Endothelial cell of umbilical vein (primary cell): ENCODE results near the gene PRDM12. TPM values are rescaled to one million over a fixed set of nuclear protein-coding genes. Genes with fewer than 3 reads are reported as not detected.

Source experiments
- BruUV-seq: library from RNA; stranded (reverse); fragments of 400-500 nt; replicated peaks from 2 replicates; lab custom pipeline; 2021; lab: Mats Ljungman, UMichigan
- CTCF ChIA-PET: fragments of 300-600, 350-600 bp; sonication (Branson Sonifier 250); formaldehyde crosslinking; loops from one replicate; lab custom pipeline; 2021; ENCODE audit warnings: antibody characterized with exemption, inconsistent platforms; lab: Charles Lee
- POLR2A ChIA-PET: fragments of 300-600, 350-600 bp; sonication (Branson Sonifier 250); formaldehyde crosslinking; loops from one replicate; lab custom pipeline; 2021; ENCODE audit warnings: antibody characterized with exemption, inconsistent platforms; lab: Charles Lee
- DNase-seq: peaks from one replicate; pipeline ENCODE4 v3.0.0-alpha.2; 2011; ENCODE audit warnings: low read depth, low spot score
- FAIRE-seq: peaks from 2 replicates; lab custom pipeline; 2011; peaks lifted over from hg19 to GRCh38; lab: Jason Lieb, UNC
- H2AFZ ChIP-seq: 2 replicates; pipeline ENCODE4 v1.6.0; 2012; ENCODE audit warnings: low read depth, low read length, control low read depth, inconsistent platforms
- H3K27ac ChIP-seq: 2 replicates; pipeline ENCODE4 v1.5.1; 2011; ENCODE audit warnings: low read depth, mild to moderate bottlenecking, control low read depth, low read length, moderate library complexity; ENCODE audit not compliant: insufficient read depth
- H3K27me3 ChIP-seq, 2 experiments: 2 replicates each; pipeline versions ENCODE4 v1.6.0 to v1.6.1; 2011; ENCODE audit warnings: low read length in 2 of 2, mixed read lengths in 1 of 2; ENCODE audit not compliant: control insufficient read depth in 2 of 2, insufficient read depth in 2 of 2
- H3K36me3 ChIP-seq, 2 experiments: 2 replicates in 1 of 2; 3 replicates in 1 of 2; pipeline ENCODE4 v1.5.1; 2011; ENCODE audit warnings: low read length in 2 of 2, mild to moderate bottlenecking in 1 of 2, moderate library complexity in 1 of 2; ENCODE audit not compliant: control insufficient read depth in 2 of 2, insufficient read depth in 2 of 2; ENCODE audit errors: extremely low read depth in 1 of 2
- H3K4me1 ChIP-seq: 3 replicates; pipeline ENCODE4 v1.5.1; 2011; ENCODE audit warnings: mild to moderate bottlenecking, low read length; ENCODE audit not compliant: control insufficient read depth, insufficient read depth; ENCODE audit errors: extremely low read depth
- H3K4me2 ChIP-seq: 2 replicates; pipeline ENCODE4 v1.6.1; 2011; ENCODE audit warnings: low read length, control low read depth, mixed read lengths; ENCODE audit not compliant: insufficient read depth
- H3K4me3 ChIP-seq, 3 experiments: fragments of 200-600 bp in 1 of 3; sonication (generic), shearing (Covaris generic) in 1 of 3; replicated peaks in 1 of 3; 2 replicates each; pipeline ENCODE4 v1.5.1; 2011 to 2016; ENCODE audit warnings: control low read depth in 3 of 3, low read length in 3 of 3, mild to moderate bottlenecking in 2 of 3, inconsistent platforms in 1 of 3, low read depth in 1 of 3, moderate library complexity in 1 of 3; ENCODE audit not compliant: insufficient read depth in 1 of 3
- H3K79me2 ChIP-seq: 2 replicates; pipeline ENCODE4 v1.6.0; 2012; ENCODE audit warnings: low read length, inconsistent platforms; ENCODE audit not compliant: control insufficient read depth, insufficient read depth
- H3K9ac ChIP-seq: replicated peaks from 2 replicates; pipeline ENCODE3; 2011; ENCODE audit warnings: low read length, control low read depth; ENCODE audit not compliant: insufficient read depth; ENCODE audit errors: extremely low read depth
- H3K9me1 ChIP-seq: replicated peaks from 3 replicates; pipeline ENCODE4 v1.6.0; 2011; ENCODE audit warnings: mild to moderate bottlenecking, low read length; ENCODE audit not compliant: control insufficient read depth, insufficient read depth; ENCODE audit errors: extremely low read depth
- H3K9me3 ChIP-seq: replicated peaks from 2 replicates; pipeline ENCODE4 v1.5.1; 2012; ENCODE audit warnings: low read length, inconsistent platforms; ENCODE audit not compliant: control insufficient read depth, insufficient read depth
- H4K20me1 ChIP-seq: replicated peaks from 2 replicates; pipeline ENCODE3; 2011; ENCODE audit warnings: mild to moderate bottlenecking, low read length; ENCODE audit not compliant: control insufficient read depth, insufficient read depth; ENCODE audit errors: extremely low read depth
- EZH2 ChIP-seq: IDR thresholded peaks from 2 replicates; pipeline ENCODE4 v1.6.1; 2012; ENCODE audit warnings: borderline replicate concordance, low read depth, mild to moderate bottlenecking, moderate library complexity, low read length, inconsistent platforms; ENCODE audit not compliant: severe bottlenecking
- FOS ChIP-seq: IDR thresholded peaks from 2 replicates; pipeline ENCODE4 v1.6.1; 2011; ENCODE audit warnings: mild to moderate bottlenecking, low read length, moderate library complexity, borderline replicate concordance; ENCODE audit not compliant: insufficient read depth
- GATA2 ChIP-seq: IDR thresholded peaks from 2 replicates; pipeline ENCODE4 v1.7.0; 2011; ENCODE audit warnings: low read depth, mild to moderate bottlenecking, moderate library complexity, mixed read lengths, low read length; ENCODE audit not compliant: insufficient read length, insufficient read depth
- JUN ChIP-seq: IDR thresholded peaks from 2 replicates; pipeline ENCODE4 v1.6.1; 2011; ENCODE audit warnings: borderline replicate concordance, low read depth; ENCODE audit not compliant: insufficient read length, insufficient read depth
- MYC ChIP-seq: IDR thresholded peaks from one replicate; pipeline ENCODE4 v1.6.1; 2011; ENCODE audit warnings: mild to moderate bottlenecking, low read depth, low read length
- POLR2A ChIP-seq: IDR thresholded peaks from 2 replicates; pipeline ENCODE4 v1.6.1; 2012; ENCODE audit warnings: low read depth, mild to moderate bottlenecking, control low read depth, low read length
- POLR2AphosphoS5 ChIP-seq: IDR thresholded peaks from 2 replicates; pipeline ENCODE4 v1.6.1; 2012; ENCODE audit warnings: low read depth, mild to moderate bottlenecking, control low read depth, low read length, moderate library complexity; ENCODE audit not compliant: insufficient read depth
- dilution Hi-C: fragments of 300-500 bp; cut with MboI; formaldehyde crosslinking; loops from one replicate; pipeline ENCODE4 v1.15.0; 2019; ENCODE audit warnings: low sequenced_read_pairs; ENCODE audit not compliant: extremely low pct_ligation_motif_present
- intact Hi-C: fragments of 100-400 bp; cut with micrococcal nuclease; formaldehyde crosslinking; loops from one replicate; pipeline ENCODE4 v1.10.0; 2022
- polyA plus RNA-seq, 4 experiments: library from polyadenylated mRNA; depleted of rRNA in 3 of 4; stranded (reverse) in 3 of 4; unstranded in 1 of 4; fragments of >200 nt; gene quantifications; 2 replicates each; pipeline versions ENCODE4 v1.2.1 to v1.2.3, GENCODE V29; 2011 to 2012; ENCODE audit warnings: missing spikeins in 1 of 4
- total RNA-seq: library from RNA; stranded (reverse); gene quantifications from 2 replicates; pipeline ENCODE4 v1.2.3, GENCODE V29; 2021
- TF ChIP-seq, protein P1 (sequence below), 2 donors: IDR thresholded peaks; 1 replicate in 1 of 2; 2 replicates in 1 of 2; pipeline ENCODE4 v1.5.1; 2011; ENCODE audit warnings: low read length in 2 of 2, mild to moderate bottlenecking in 2 of 2, moderate library complexity in 2 of 2, control low read depth in 1 of 2, inconsistent platforms in 1 of 2, low read depth in 1 of 2; ENCODE audit not compliant: insufficient read depth in 1 of 2; ENCODE audit errors: extremely low read depth in 1 of 2
- TF ChIP-seq, protein P2 (sequence below): IDR thresholded peaks from 2 replicates; pipeline ENCODE4 v1.6.1; 2011; ENCODE audit not compliant: insufficient read depth, insufficient read length

Gene PRDM12
- total and polyA plus RNA-seq, 2 donors (not counting 3 experiments of a cell fraction or from before 2014, with no cell fraction given) = not detected

DNA sequence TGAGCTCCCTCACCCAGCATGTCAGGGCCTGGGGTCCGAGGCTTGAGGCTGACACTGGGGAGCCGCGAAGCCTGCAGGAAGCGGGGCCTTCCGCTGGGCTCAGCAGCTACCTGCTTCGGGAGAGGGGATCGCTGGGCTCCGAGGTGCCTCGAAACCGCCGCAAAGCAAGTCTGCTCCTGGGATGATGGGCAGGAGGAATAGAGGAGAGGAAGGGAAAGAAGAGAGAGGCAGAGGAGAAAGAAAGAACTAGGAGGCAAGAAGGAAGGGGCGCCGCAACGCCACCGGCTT, 1.5 kb upstream of the PRDM12 start:
- Histone ChIP-seq H4K20me1 (no peaks in the 10 kb centered on the region), H2AFZ (no peak overlapping the region), H3K9ac (no peak overlapping the region), H3K4me3 (no peak overlapping the region), H3K36me3 (no peaks in the 10 kb centered on the region), H3K9me1 (no peaks in the 10 kb centered on the region), H3K4me2 (no peak overlapping the region), H3K79me2 (no peaks in the 10 kb centered on the region), H3K27me3 (peaks cover 86 to 97% of the 10 kb centered on the region in 2 experiments), H3K9me3 (no peaks in the 10 kb centered on the region), H3K4me1 (no peaks in the 10 kb centered on the region), H3K27ac (no peak overlapping the region)
- ChIA-PET POLR2A (no interaction called here), CTCF (interaction anchor here (0.8 to 1.9 kb wide), 3 partner anchors 9 to 23 kb away, joined by 3 to 7 read pairs (median 3); no protein-coding TSS in a partner anchor)
- BruUV-seq = no TSS peak
- dilution Hi-C loops = no loop called here
- no peak for TF ChIP-seq POLR2A
- TF ChIP-seq MYC = no peak
- TF ChIP-seq, protein P1, sequence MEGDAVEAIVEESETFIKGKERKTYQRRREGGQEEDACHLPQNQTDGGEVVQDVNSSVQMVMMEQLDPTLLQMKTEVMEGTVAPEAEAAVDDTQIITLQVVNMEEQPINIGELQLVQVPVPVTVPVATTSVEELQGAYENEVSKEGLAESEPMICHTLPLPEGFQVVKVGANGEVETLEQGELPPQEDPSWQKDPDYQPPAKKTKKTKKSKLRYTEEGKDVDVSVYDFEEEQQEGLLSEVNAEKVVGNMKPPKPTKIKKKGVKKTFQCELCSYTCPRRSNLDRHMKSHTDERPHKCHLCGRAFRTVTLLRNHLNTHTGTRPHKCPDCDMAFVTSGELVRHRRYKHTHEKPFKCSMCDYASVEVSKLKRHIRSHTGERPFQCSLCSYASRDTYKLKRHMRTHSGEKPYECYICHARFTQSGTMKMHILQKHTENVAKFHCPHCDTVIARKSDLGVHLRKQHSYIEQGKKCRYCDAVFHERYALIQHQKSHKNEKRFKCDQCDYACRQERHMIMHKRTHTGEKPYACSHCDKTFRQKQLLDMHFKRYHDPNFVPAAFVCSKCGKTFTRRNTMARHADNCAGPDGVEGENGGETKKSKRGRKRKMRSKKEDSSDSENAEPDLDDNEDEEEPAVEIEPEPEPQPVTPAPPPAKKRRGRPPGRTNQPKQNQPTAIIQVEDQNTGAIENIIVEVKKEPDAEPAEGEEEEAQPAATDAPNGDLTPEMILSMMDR (IDR thresholded peaks at IDR 0.05; ENCODE audit: extremely low read depth in 1 of 2, insufficient read depth in 1 of 2, low read depth in 1 of 2, low read length in 2 of 2) = no peak
- TF ChIP-seq, protein P2, sequence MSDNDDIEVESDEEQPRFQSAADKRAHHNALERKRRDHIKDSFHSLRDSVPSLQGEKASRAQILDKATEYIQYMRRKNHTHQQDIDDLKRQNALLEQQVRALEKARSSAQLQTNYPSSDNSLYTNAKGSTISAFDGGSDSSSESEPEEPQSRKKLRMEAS = no peak
- TF ChIP-seq POLR2AphosphoS5 = no peak
- no peak for TF ChIP-seq FOS
- TF ChIP-seq JUN = no peak
- no peak for TF ChIP-seq EZH2
- no peak for TF ChIP-seq GATA2
- DNase-seq (no peak), FAIRE-seq (no peak)
- intact Hi-C loops = no loop called here
